Measurements from ENCODE around the gene MBD6. TPM values are rescaled to one million over a fixed set of nuclear protein-coding genes. Genes with fewer than 3 reads are reported as not detected.

The MBD6 gene
- total and polyA plus RNA-seq, 2 of the 4 experiments (the other 2 are of a cell fraction): 0.90 to 9.3 TPM

- no peak overlapping the region for H3K14ac ChIP-seq (replicated peaks; ENCODE audit: low read depth, low read length)
- no TSS peak for BruUV-seq (replicated peaks)
- peaks cover 9% of the 10 kb centered on the region for H3K4me1 ChIP-seq (ENCODE audit: control insufficient read depth, insufficient read depth, low read length)
- ChIA-PET CTCF (interaction anchor here (1.1 kb wide), 1 partner anchor 14 kb away, joined by 3 read pairs; no protein-coding TSS in a partner anchor), POLR2A (ENCODE audit: unreplicated experiment) (no interaction called here)
- no peak for DNase-seq
- H3K23ac ChIP-seq (ENCODE audit: low read depth, low read length): no peak overlapping the region
- H3K4me2 ChIP-seq (ENCODE audit: low read depth, low read length): peak overlapping the region; percentile 47; the same call in 1 of the 2 replicates
- H2BK5ac ChIP-seq (ENCODE audit: low read depth, low read length, poor library complexity, severe bottlenecking): no peak overlapping the region
- peaks cover 21 to 34% of the 10 kb centered on the region in 2 experiments for H3K79me1 ChIP-seq (ENCODE audit: low read depth in 1 of 2, low read length in 2 of 2)
- peaks cover 31% of the 10 kb centered on the region for H3K27me3 ChIP-seq (ENCODE audit: control insufficient read depth, insufficient read depth, low read length)
- TF ChIP-seq NFE2L2 (IDR thresholded peaks at IDR 0.05; ENCODE audit: low read depth, low read length) (no peak), RCOR1 (IDR thresholded peaks at IDR 0.05; ENCODE audit: insufficient replicate concordance, low read length) (no peak), RAD21 (IDR thresholded peaks at IDR 0.05; ENCODE audit: low read length) (no peak), BHLHE40 (IDR thresholded peaks at IDR 0.05; ENCODE audit: low read depth, low read length) (no peak), CTCF (conservative IDR thresholded peaks at IDR 0.05; ENCODE audit: low read depth, low read length) (no peak), SMC3 (IDR thresholded peaks at IDR 0.05; ENCODE audit: low read depth, low read length) (no peak), FOS (IDR thresholded peaks at IDR 0.05; ENCODE audit: low read depth, low read length) (no peak), CEBPB (IDR thresholded peaks at IDR 0.05; ENCODE audit: low read depth, low read length) (peak; percentile 65; the same call in 1 of the 2 replicates)
- no peak overlapping the region for H2AK5ac ChIP-seq (ENCODE audit: low read depth, low read length)
- ATAC-seq (ENCODE audit: low read depth): no peak
- H3K9me1 ChIP-seq (ENCODE audit: insufficient read depth, low read length): peaks cover 22% of the 10 kb centered on the region
- no peak overlapping the region for H4K5ac ChIP-seq (ENCODE audit: low read depth, low read length)
- no peak overlapping the region for H3K27ac ChIP-seq (ENCODE audit: insufficient read depth, low read length)
- peaks cover 25% of the 10 kb centered on the region for H4K20me1 ChIP-seq (ENCODE audit: insufficient read depth, low read length)
- no peak overlapping the region for H4K91ac ChIP-seq (ENCODE audit: insufficient read depth, low read depth, low read length)
- H3K9ac ChIP-seq (ENCODE audit: low read depth, low read length): no peak overlapping the region
- peak overlapping the region in 1 of 2 experiments; percentile 65; a peak in 2 of 4 replicates for H4K8ac ChIP-seq (ENCODE audit: low read depth in 2 of 2, low read length in 2 of 2)
- in situ Hi-C loops (cut with MboI; ENCODE audit: low sequenced_read_pairs) (no loop called here), intact Hi-C loops (cut with micrococcal nuclease) (no loop called here), dilution Hi-C loops (cut with HindIII; ENCODE audit: low sequenced_read_pairs, unreplicated experiment) (no loop called here)
- H3K18ac ChIP-seq (ENCODE audit: low read depth, low read length): no peak overlapping the region
- H2AK9ac ChIP-seq (replicated peaks; ENCODE audit: low read depth, low read length, poor library complexity): no peak overlapping the region
- no peak overlapping the region for H3K56ac ChIP-seq (ENCODE audit: extremely low read depth, insufficient read depth, low read length)
- no peak overlapping the region for H2BK120ac ChIP-seq (ENCODE audit: low read depth, low read length)
- H3K9me3 ChIP-seq (ENCODE audit: control insufficient read depth, insufficient read depth, low read length): no peaks in the 10 kb centered on the region
- WGBS, 2 experiments (ENCODE audit: extremely low coverage in 2 of 2, insufficient read length in 1 of 2): no CpG with 5 or more reads among the region's 9 CpGs
- H2AFZ ChIP-seq (replicated peaks; ENCODE audit: low read length, poor library complexity): peak overlapping the region; percentile 93
- H3K4me3 ChIP-seq (ENCODE audit: insufficient read depth, low read depth, low read length): no peak overlapping the region
- H3K4ac ChIP-seq (ENCODE audit: low read depth, low read length): no peak overlapping the region
- no peak overlapping the region for H2BK15ac ChIP-seq (ENCODE audit: low read depth, low read length)
- H3K36me3 ChIP-seq (ENCODE audit: control insufficient read depth, insufficient read depth, low read length): peaks cover 4% of the 10 kb centered on the region
- no peak overlapping the region for H2BK20ac ChIP-seq (ENCODE audit: low read depth, low read length)
Measured at GRCh38 chr12:57547288-57548012, 24.8 kb downstream of the MBD6 start.
